IMR-90 (cell line): ENCODE data around the gene PKHD1. TPM values are rescaled to one million over a fixed set of nuclear protein-coding genes. Genes with fewer than 3 reads are reported as not detected.

Experiments used
- ATAC-seq: fragments of 200-7000 bp; cut with Tn5 transposase; 2 replicates; pipeline ENCODE4 v1.9.1; 2020; ENCODE audit warnings: low read depth, mild to moderate bottlenecking, moderate library complexity
- BruUV-seq: library from RNA; stranded (reverse); fragments of 400-500 nt; replicated peaks from 2 replicates; lab custom pipeline; 2021; lab: Mats Ljungman, UMichigan
- CTCF ChIA-PET: fragments of 300-600 bp; formaldehyde crosslinking; extraction: SDS; loops from one replicate; lab custom pipeline; 2021; ENCODE audit warnings: antibody characterized with exemption; lab: Yijun Ruan, JAX
- POLR2A ChIA-PET: fragments of 300-600 bp; sonication (Branson Sonifier 250); formaldehyde crosslinking; loops from one replicate; lab custom pipeline; 2022; ENCODE audit warnings: antibody characterized with exemption; ENCODE audit not compliant: unreplicated experiment; lab: Charles Lee
- DNase-seq: peaks from one replicate; pipeline ENCODE4 v3.0.0; 2013
- H2AFZ ChIP-seq: replicated peaks from 2 replicates; pipeline ENCODE3; 2013; ENCODE audit warnings: low read length, mild to moderate bottlenecking; ENCODE audit not compliant: poor library complexity
- H2AK5ac ChIP-seq: 2 replicates; pipeline ENCODE4 v1.6.1; 2013; ENCODE audit warnings: low read depth, low read length, inconsistent platforms
- H2AK9ac ChIP-seq: replicated peaks from 2 replicates; pipeline ENCODE3; 2013; ENCODE audit warnings: mild to moderate bottlenecking, low read depth, low read length, moderate library complexity; ENCODE audit not compliant: poor library complexity
- H2BK120ac ChIP-seq: 2 replicates; pipeline ENCODE4 v1.6.1; 2013; ENCODE audit warnings: low read depth, low read length, inconsistent platforms
- H2BK15ac ChIP-seq: 3 replicates; pipeline ENCODE4 v1.6.1; 2013; ENCODE audit warnings: low read depth, low read length, inconsistent platforms
- H2BK20ac ChIP-seq: 2 replicates; pipeline ENCODE4 v1.6.1; 2013; ENCODE audit warnings: low read depth, mild to moderate bottlenecking, inconsistent platforms, low read length, moderate library complexity
- H2BK5ac ChIP-seq: 2 replicates; pipeline ENCODE4 v1.6.1; 2013; ENCODE audit warnings: mild to moderate bottlenecking, low read depth, low read length, inconsistent platforms; ENCODE audit not compliant: poor library complexity, severe bottlenecking
- H3K14ac ChIP-seq: replicated peaks from 2 replicates; pipeline ENCODE4 v1.6.1; 2013; ENCODE audit warnings: low read depth, low read length, inconsistent platforms
- H3K18ac ChIP-seq: 2 replicates; pipeline ENCODE4 v1.6.1; 2013; ENCODE audit warnings: low read depth, low read length, control low read depth
- H3K23ac ChIP-seq: 2 replicates; pipeline ENCODE4 v1.6.1; 2013; ENCODE audit warnings: low read depth, low read length, inconsistent platforms
- H3K27ac ChIP-seq: 2 replicates; pipeline ENCODE4 v1.5.1; 2013; ENCODE audit warnings: mild to moderate bottlenecking, control low read depth, low read length; ENCODE audit not compliant: insufficient read depth
- H3K27me3 ChIP-seq: 2 replicates; pipeline ENCODE4 v1.6.1; 2013; ENCODE audit warnings: low read length; ENCODE audit not compliant: control insufficient read depth, insufficient read depth
- H3K36me3 ChIP-seq: 2 replicates; pipeline ENCODE4 v1.6.1; 2013; ENCODE audit warnings: low read length, mixed read lengths; ENCODE audit not compliant: control insufficient read depth, insufficient read depth
- H3K4ac ChIP-seq: 2 replicates; pipeline ENCODE4 v1.6.1; 2013; ENCODE audit warnings: low read depth, low read length, inconsistent platforms
- H3K4me1 ChIP-seq: 2 replicates; pipeline ENCODE4 v1.6.1; 2013; ENCODE audit warnings: low read length, mixed read lengths; ENCODE audit not compliant: control insufficient read depth, insufficient read depth
- H3K4me2 ChIP-seq: 2 replicates; pipeline ENCODE4 v1.6.1; 2013; ENCODE audit warnings: low read depth, mild to moderate bottlenecking, control low read depth, low read length, moderate library complexity
- H3K4me3 ChIP-seq: 2 replicates; pipeline ENCODE4 v1.5.1; 2013; ENCODE audit warnings: low read depth, mild to moderate bottlenecking, control low read depth, low read length, moderate library complexity; ENCODE audit not compliant: insufficient read depth
- H3K56ac ChIP-seq: 2 replicates; pipeline ENCODE4 v1.6.1; 2013; ENCODE audit warnings: low read length, inconsistent platforms; ENCODE audit not compliant: insufficient read depth; ENCODE audit errors: extremely low read depth
- H3K79me1 ChIP-seq, 2 experiments: 2 replicates each; pipeline ENCODE4 v1.6.1; 2013; ENCODE audit warnings: low read length in 2 of 2, inconsistent platforms in 1 of 2, low read depth in 1 of 2
- H3K9ac ChIP-seq: 2 replicates; pipeline ENCODE4 v1.6.1; 2013; ENCODE audit warnings: low read depth, low read length, control low read depth
- H3K9me1 ChIP-seq: 2 replicates; pipeline ENCODE4 v1.6.1; 2013; ENCODE audit warnings: low read length, inconsistent platforms; ENCODE audit not compliant: insufficient read depth
- H3K9me3 ChIP-seq: 2 replicates; pipeline ENCODE4 v1.6.1; 2013; ENCODE audit warnings: low read length; ENCODE audit not compliant: control insufficient read depth, insufficient read depth
- H4K20me1 ChIP-seq: 2 replicates; pipeline ENCODE4 v1.6.1; 2013; ENCODE audit warnings: low read length, inconsistent platforms; ENCODE audit not compliant: insufficient read depth
- H4K5ac ChIP-seq: 2 replicates; pipeline ENCODE4 v1.6.1; 2013; ENCODE audit warnings: mild to moderate bottlenecking, low read depth, low read length, control low read depth
- H4K8ac ChIP-seq, 2 experiments: 2 replicates each; pipeline ENCODE4 v1.6.1; 2013; ENCODE audit warnings: low read depth in 2 of 2, low read length in 2 of 2, control low read depth in 1 of 2, inconsistent platforms in 1 of 2
- H4K91ac ChIP-seq: 2 replicates; pipeline ENCODE4 v1.6.1; 2013; ENCODE audit warnings: low read depth, low read length, inconsistent platforms; ENCODE audit not compliant: insufficient read depth
- BHLHE40 ChIP-seq: fragments of 150-350 bp; IDR thresholded peaks from 2 replicates; pipeline ENCODE4 v1.6.1; 2016; ENCODE audit warnings: mild to moderate bottlenecking, low read depth, low read length
- CEBPB ChIP-seq: IDR thresholded peaks from 2 replicates; pipeline ENCODE4 v1.6.1; 2012; ENCODE audit warnings: low read depth, low read length, improper control_type of control experiment
- CHD1 ChIP-seq: IDR thresholded peaks from 2 replicates; pipeline ENCODE4 v1.6.1; 2012; ENCODE audit warnings: low read depth, low read length, improper control_type of control experiment
- CTCF ChIP-seq: conservative IDR thresholded peaks from 2 replicates; pipeline ENCODE4 v1.5.1; 2012; ENCODE audit warnings: mild to moderate bottlenecking, low read depth, low read length, improper control_type of control experiment
- FOS ChIP-seq: fragments of 150-350 bp; IDR thresholded peaks from 2 replicates; pipeline ENCODE4 v1.6.1; 2016; ENCODE audit warnings: low read depth, low read length
- MAFK ChIP-seq: IDR thresholded peaks from 2 replicates; pipeline ENCODE4 v1.6.1; 2012; ENCODE audit warnings: low read depth, low read length, improper control_type of control experiment
- MAZ ChIP-seq: IDR thresholded peaks from 2 replicates; pipeline ENCODE4 v1.6.1; 2012; ENCODE audit warnings: low read depth, mild to moderate bottlenecking, low read length, improper control_type of control experiment, moderate library complexity, borderline replicate concordance
- MXI1 ChIP-seq: IDR thresholded peaks from 2 replicates; pipeline ENCODE4 v1.6.1; 2012; ENCODE audit warnings: low read depth, mild to moderate bottlenecking, low read length, moderate library complexity, borderline replicate concordance
- NFE2L2 ChIP-seq: fragments of 150-350 bp; IDR thresholded peaks from 2 replicates; pipeline ENCODE4 v1.6.1; 2016; ENCODE audit warnings: low read depth, mild to moderate bottlenecking, low read length
- POLR2A ChIP-seq: IDR thresholded peaks from 2 replicates; pipeline ENCODE4 v1.6.1; 2012; ENCODE audit warnings: mild to moderate bottlenecking, low read depth, low read length
- RAD21 ChIP-seq: IDR thresholded peaks from 2 replicates; pipeline ENCODE4 v1.6.1; 2012; ENCODE audit warnings: low read length, improper control_type of control experiment
- RCOR1 ChIP-seq: IDR thresholded peaks from 2 replicates; pipeline ENCODE4 v1.6.1; 2012; ENCODE audit warnings: mild to moderate bottlenecking, low read length, improper control_type of control experiment; ENCODE audit not compliant: insufficient replicate concordance
- RFX5 ChIP-seq: IDR thresholded peaks from 2 replicates; pipeline ENCODE4 v1.8.0; 2012; ENCODE audit warnings: low read depth, mild to moderate bottlenecking, low read length, moderate library complexity
- SMC3 ChIP-seq: fragments of 150-350 bp; IDR thresholded peaks from 2 replicates; pipeline ENCODE4 v1.6.1; 2016; ENCODE audit warnings: low read depth, mild to moderate bottlenecking, antibody characterized with exemption, low read length, moderate library complexity
- dilution Hi-C: fragments of 300-500 bp; cut with HindIII; formaldehyde crosslinking; loops from one replicate; pipeline ENCODE4 v1.14.3; 2018; ENCODE audit warnings: low sequenced_read_pairs; ENCODE audit not compliant: unreplicated experiment
- in situ Hi-C: fragments of 300-500 bp; cut with MboI; formaldehyde crosslinking; loops from 3 replicates; pipeline ENCODE4 v1.14.3; 2019; ENCODE audit warnings: low sequenced_read_pairs, inconsistent platforms, mixed read lengths
- intact Hi-C: fragments of 100-400 bp; cut with micrococcal nuclease; formaldehyde crosslinking; loops from 2 replicates; pipeline ENCODE4 v1.10.0; 2022
- polyA plus RNA-seq, 3 experiments: library from polyadenylated mRNA; depleted of rRNA; stranded (reverse); fragments of >200 nt; gene quantifications; 2 replicates each; pipeline ENCODE4 v1.2.3, GENCODE V29; 2012; ENCODE audit warnings: low replicate concordance in 1 of 3
- total RNA-seq: library from RNA; depleted of rRNA; stranded (reverse); fragments of >200 nt; gene quantifications from 2 replicates; pipeline ENCODE4 v1.2.3, GENCODE V29; 2012
- TF ChIP-seq, protein P1 (sequence below): fragments of 150-350 bp; IDR thresholded peaks from 2 replicates; pipeline ENCODE4 v1.6.1; 2016; ENCODE audit warnings: low read depth, mild to moderate bottlenecking, low read length, moderate library complexity, borderline replicate concordance
- TF ChIP-seq, protein P2 (sequence below): fragments of 150-350 bp; IDR thresholded peaks from 2 replicates; pipeline ENCODE4 v1.6.1; 2017; ENCODE audit warnings: mild to moderate bottlenecking, antibody characterized with exemption, low read length, low read depth

Gene PKHD1
- total and polyA plus RNA-seq, 2 of the 4 experiments (the other 2 are of a cell fraction), result not detected

DNA sequence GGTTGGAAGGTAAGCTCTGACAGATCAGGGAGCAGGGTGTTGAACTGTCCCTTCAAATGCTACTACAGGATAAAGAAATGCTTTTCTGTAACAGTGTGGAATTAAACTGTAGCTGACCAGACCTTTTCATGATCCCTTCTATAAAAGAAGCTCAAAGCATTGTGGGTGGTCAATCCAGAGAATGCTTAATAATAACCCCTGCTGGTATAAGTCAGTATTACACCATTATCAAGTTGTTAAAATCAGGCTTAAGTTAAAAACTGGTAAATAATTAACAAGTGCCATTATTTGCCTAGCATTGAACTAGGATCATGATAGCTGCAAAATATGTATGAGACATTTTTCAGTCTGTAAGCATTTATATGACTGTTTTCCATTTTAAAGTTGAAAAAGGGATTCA is 468.9 kb downstream of the PKHD1 start:
- no peaks in the 10 kb centered on the region for H3K9me1 ChIP-seq
- no peak overlapping the region for H3K4me3 ChIP-seq
- no peak overlapping the region for H4K5ac ChIP-seq
- H2AK5ac ChIP-seq, result no peak overlapping the region
- H4K20me1 ChIP-seq, result no peaks in the 10 kb centered on the region
- H2AK9ac ChIP-seq, result no peak overlapping the region
- POLR2A ChIA-PET, result no interaction called here
- no peak overlapping the region for H4K91ac ChIP-seq
- no peaks in the 10 kb centered on the region for H3K36me3 ChIP-seq
- CTCF ChIA-PET, result no interaction called here
- peaks cover 4% of the 10 kb centered on the region; the same call in 1 of the 2 replicates for H3K9me3 ChIP-seq
- H3K18ac ChIP-seq, result no peak overlapping the region
- no peak overlapping the region for H3K4ac ChIP-seq
- no peaks in the 10 kb centered on the region for H3K27me3 ChIP-seq
- H3K79me1 ChIP-seq, result no peaks in the 10 kb centered on the region
- H3K56ac ChIP-seq, result no peak overlapping the region
- H3K27ac ChIP-seq, result no peak overlapping the region
- H2AFZ ChIP-seq, result no peak overlapping the region
- no peak overlapping the region for H4K8ac ChIP-seq
- ATAC-seq (no peak), DNase-seq (no peak)
- H2BK15ac ChIP-seq, result no peak overlapping the region
- no peak overlapping the region for H3K23ac ChIP-seq
- no TSS peak for BruUV-seq
- no peaks in the 10 kb centered on the region for H3K4me1 ChIP-seq
- H2BK5ac ChIP-seq, result no peak overlapping the region
- TF ChIP-seq POLR2A (no peak), CEBPB (no peak), SMC3 (no peak), FOS (no peak), BHLHE40 (no peak), MXI1 (no peak), MAZ (no peak), CTCF (no peak; the same call in 1 of the 2 replicates), NFE2L2 (no peak), MAFK (no peak), RFX5 (no peak), CHD1 (no peak), RCOR1 (no peak), RAD21 (no peak)
- TF ChIP-seq, protein P1, sequence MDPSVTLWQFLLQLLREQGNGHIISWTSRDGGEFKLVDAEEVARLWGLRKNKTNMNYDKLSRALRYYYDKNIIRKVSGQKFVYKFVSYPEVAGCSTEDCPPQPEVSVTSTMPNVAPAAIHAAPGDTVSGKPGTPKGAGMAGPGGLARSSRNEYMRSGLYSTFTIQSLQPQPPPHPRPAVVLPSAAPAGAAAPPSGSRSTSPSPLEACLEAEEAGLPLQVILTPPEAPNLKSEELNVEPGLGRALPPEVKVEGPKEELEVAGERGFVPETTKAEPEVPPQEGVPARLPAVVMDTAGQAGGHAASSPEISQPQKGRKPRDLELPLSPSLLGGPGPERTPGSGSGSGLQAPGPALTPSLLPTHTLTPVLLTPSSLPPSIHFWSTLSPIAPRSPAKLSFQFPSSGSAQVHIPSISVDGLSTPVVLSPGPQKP, result no peak
- TF ChIP-seq, protein P2, sequence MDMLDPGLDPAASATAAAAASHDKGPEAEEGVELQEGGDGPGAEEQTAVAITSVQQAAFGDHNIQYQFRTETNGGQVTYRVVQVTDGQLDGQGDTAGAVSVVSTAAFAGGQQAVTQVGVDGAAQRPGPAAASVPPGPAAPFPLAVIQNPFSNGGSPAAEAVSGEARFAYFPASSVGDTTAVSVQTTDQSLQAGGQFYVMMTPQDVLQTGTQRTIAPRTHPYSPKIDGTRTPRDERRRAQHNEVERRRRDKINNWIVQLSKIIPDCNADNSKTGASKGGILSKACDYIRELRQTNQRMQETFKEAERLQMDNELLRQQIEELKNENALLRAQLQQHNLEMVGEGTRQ, result no peak
- H3K4me2 ChIP-seq, result no peak overlapping the region
- intact Hi-C loops, result no loop called here
- H2BK120ac ChIP-seq, result no peak overlapping the region
- in situ Hi-C loops, result no loop called here
- H3K14ac ChIP-seq, result no peak overlapping the region
- dilution Hi-C loops, result no loop called here
- H3K9ac ChIP-seq, result no peak overlapping the region
- no peak overlapping the region for H2BK20ac ChIP-seq
